Activated gamma-delta T cell treated with anti-CD3 and anti-CD28 coated beads, Interleukin-2, amount 50 U/mL, for 16 hours (primary cell): ENCODE data around the gene ATOH8.

ENCODE experiments used
- DNase-seq: peaks from one replicate; pipeline ENCODE4 v3.0.0-alpha.2; 2020; ENCODE audit warnings: low read depth

The ATOH8 gene

DNA sequence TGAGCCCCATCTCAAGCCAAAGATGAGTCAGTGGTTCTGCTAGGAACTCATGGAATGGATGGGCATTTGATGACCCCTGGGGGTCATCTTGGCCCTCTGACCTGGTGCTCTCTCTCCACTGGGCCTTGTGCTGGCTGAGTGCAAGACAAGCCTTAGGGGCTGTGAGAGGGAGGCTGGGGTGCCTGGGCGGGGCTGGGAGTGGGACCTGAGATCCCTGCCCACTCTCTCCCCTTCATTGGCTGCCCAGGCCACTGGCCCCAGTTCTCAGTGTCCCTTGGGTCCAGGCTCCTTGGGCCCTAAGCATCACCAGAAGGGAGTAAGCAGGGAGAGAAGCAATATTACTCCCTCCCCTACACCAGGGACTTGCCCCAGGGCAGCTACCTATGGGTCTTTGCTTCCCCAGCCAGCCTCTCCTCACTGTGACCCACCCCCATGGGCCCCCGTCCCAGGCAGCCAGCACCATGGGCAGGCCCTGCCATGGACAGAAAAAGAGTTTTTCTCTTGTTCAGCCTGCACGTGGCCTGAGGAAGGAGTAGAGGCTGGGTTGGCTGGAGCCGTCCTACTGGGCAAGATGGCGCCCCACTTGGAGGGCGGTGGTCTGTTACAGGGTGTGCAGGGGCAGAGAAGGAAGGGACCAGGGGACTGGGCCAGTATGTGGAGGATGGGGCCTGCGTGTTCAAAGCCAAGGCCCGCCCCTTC lies 33.6 kb downstream of the ATOH8 start:
- DNase-seq, result no peak

DNA sequence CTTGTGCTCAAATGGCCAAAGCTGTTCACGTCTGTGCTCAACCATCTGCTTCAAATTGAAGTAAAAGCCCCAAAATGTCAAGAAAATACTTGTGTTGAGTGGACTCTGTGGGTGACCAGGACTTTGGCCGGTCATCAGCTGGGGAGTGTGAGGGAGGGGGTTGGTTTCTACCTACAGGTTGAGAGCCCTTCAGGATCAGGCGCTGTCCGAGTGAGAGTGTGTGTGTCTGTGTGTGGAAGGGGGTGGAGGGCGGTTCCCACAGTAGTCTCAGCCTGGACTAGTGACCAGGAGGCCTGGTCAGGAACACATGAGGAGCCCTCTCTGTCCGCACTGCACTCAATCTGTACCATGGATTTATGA lies 34.2 kb downstream of the ATOH8 start:
- no peak for DNase-seq

DNA sequence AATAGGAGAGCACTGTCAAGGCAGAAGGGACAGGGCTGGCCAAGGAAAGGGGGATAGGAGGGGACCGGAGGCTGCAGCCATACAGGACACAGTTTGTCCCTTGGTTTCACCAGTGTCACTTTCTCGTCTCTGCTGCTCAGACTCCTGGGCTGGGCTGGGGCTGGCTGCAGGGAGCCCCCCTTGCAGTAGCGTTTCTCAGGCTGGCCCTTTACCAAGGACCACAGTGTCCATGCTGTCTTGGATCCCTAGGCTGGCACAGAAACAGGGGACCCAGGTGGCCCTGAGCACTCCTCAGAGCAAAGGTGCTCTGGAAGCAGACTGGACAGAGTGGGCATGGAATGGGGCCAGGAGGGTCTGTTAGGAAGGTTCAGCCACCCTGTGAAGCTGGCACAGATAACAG lies 34.8 kb downstream of the ATOH8 start:
- DNase-seq, result no peak

DNA sequence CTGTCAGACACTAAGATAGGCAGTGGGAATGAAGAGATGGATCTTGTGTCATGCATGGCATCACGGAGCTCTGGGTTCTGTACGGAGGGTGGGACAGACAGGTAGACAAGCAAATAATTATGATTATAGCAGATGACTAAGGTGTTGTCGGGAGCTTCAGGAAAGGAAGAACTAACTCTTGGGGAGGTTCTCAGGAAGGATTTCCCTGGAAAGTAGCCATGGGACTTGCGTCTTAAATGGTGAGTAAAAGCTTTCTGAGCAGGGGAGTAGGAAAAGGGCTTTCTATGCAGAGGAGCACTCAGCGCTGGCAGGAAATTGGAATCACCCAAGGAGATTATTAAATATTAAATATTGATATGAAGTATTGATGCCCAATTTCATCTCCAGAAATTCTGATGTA lies 35.5 kb downstream of the ATOH8 start:
- no peak for DNase-seq

DNA sequence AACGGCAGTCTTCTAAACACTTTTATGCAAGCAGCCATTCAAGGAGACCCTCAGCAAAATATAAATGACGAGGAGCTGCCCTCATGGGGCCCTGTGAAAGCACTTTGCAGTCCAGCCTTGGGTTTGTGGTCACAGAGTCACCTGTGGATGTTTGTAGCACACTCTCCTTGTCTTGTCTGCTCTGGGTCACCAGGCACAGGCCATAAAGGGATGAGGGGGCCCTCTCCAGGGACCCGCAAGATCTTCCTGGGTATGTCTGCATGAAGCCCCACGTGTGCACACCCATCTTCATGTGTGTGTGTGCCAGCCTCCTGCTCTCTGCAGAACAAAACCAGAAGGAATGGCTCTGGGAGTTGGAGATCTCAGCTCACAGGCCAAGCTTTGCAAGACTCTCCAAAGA lies 36.2 kb downstream of the ATOH8 start:
- DNase-seq, result no peak

DNA sequence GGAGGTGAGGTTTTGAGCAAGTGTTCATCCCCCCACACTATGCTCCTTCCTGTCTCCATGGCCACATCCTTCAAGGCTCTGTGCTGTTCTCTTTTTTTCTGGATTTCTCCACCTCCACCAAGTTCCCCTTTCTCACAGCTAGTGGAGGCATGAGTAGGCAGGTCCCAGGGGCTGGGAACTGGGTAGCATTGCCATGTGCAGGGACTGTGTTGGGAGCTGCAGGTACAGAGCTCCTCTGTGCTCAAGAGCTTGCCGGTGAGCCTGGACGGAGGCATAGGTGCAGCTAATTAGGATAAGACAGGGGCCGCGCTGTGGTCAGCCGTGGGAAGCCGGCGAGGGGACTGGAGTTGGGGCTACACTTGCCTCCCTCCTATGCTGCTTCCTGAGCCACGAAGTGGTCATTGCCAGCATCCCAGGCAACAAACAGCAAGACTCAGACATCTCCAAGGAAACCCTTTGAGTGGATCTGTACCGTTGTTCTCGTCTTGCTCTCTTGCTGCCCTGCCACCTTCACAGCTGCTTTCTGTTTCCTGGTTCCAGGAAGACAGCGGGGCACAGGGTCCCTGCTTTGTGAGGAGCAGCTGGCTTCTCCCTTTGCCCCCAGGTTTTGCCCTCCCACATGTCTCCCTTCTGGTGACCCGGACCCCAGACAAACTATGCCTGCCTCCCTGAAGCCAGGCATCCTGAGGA lies 36.9 kb downstream of the ATOH8 start:
- no peak for DNase-seq

DNA sequence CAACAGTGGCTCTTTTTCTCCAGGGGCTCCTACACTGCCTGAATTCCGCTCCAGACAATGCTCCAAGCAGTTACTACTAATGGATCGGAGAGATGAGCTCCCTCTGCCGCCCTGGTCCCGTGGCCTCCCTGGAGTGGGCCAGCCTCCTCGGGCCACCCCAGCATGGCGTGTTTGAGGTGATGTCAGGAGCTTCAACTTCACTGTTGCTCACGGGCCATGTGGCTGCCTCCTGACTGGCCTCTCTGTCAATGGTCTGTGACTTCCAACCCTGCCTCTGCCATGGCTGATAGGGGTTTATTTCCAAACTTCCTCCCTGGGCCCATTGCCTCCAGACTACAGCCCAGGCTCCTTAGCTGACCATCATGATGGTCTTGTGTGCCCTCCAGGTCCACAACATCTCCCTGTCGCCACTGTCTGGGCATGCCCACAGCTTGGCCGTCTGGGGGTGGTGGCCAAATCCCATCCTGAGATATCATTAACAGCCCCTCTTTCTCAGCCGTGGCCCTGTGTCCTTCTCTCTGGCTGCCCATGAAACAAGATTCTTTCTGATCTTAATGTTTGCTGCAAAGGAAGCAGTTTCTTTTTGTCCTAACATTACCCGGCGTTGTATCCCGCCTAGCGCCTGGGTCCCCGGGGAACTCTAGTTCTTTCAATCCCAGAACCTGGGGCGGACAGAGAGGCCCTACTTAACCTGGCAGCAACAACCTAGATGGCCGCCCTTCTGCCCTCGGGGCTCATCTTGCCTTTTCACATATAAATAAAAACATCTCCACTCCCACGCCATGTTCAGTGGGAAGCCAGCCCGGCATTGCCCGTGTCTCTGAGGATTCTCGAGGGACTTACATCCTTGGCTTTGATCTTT lies 38.1 kb downstream of the ATOH8 start:
- no peak for DNase-seq

DNA sequence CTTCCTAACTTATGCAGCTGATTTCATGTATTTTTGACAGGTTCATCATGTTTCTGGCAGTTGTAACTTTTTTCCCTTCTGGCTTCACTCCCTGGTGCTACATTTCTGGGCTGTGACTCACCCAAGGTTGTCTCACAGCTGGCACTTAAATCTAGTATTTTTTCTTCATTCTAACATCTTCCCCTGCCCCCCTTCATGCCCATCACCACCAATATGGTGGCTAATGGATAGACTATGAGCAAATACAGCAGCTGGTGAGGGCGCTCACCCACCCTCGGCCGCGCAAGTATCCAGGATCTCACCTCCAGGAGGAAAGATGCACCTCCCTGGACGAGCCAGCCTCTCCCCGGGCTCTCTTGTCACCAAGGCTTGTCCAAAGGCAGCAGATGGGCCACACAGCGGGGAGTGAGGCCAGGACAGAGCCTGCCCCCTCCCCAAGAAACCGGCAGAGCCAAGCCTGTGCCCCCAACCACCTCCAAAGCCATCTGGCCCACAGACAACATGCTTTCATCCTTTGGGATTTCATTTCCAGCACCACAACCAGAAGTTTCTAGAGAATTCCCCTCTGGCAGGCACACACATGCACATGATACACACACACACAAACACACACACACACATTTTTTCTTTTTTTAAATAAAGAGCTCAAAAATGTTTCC lies 39.1 kb downstream of the ATOH8 start:
- DNase-seq, result no peak

DNA sequence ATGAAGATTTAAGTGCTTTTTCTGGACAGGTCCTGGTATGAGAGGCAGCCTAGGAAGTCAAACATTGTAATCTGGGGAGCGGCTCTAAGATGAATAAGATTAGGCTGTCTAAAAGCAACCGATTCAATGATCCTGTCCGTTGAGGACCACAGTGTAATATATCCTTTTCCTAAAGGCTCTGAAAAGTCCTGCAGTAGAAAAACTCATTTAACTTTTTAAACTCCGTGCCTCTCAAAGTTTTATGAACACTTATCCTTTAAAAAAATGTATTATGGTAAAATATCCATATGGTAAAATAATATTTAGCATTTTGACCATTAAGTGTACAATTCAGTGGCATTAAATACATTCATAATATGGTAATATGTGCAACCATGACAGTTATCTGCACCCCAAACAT lies 39.8 kb downstream of the ATOH8 start:
- no peak for DNase-seq

DNA sequence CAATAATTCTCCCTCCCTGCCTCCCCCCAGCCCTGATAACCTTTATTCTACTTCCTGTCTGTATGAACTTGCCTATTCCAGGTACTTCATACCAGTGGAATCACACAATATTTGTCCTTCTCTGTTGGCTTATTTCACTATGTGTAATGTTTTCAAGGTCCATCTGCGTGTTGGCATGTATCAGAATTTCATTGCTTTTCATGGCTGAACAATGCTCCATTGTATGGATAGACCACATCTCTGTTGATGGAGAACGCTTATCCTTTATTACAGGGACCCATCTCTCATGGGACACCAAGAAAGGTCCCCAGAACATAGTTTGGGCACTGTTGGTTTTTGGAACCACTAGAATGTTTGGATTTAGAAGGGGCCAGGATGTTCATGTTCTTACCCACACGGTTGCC lies 40.2 kb downstream of the ATOH8 start:
- no peak for DNase-seq

DNA sequence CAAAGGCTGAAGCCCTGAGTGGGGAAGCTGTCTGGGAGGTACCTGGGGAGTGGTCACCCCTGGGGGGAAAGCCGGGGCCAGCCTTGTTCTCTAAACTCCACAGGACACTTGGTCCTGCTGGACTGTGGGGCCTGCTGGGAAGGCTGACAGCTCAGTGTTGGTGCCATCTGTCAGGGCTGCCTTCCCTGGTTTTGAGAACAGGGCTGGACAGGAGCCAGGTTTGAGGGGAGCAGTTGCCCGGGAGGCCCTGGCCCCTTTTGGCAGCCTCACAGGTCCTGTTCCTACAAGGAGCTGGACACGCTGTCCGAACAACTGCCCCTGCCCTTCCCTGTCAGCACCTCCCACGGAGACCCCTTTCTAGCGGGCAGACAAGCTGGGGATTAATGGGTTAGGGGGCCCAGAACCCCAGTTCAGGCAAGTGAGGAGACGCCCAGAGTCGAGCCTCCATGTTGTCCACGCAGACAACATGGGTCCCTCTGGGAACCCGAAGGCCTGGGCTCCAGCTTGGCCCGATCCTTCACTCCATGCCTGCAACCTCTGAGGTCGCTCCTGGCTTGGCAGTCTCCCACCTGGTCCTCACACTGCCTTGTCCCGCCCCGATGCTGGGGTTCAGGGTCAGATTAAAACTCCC lies 40.8 kb downstream of the ATOH8 start:
- no peak for DNase-seq

DNA sequence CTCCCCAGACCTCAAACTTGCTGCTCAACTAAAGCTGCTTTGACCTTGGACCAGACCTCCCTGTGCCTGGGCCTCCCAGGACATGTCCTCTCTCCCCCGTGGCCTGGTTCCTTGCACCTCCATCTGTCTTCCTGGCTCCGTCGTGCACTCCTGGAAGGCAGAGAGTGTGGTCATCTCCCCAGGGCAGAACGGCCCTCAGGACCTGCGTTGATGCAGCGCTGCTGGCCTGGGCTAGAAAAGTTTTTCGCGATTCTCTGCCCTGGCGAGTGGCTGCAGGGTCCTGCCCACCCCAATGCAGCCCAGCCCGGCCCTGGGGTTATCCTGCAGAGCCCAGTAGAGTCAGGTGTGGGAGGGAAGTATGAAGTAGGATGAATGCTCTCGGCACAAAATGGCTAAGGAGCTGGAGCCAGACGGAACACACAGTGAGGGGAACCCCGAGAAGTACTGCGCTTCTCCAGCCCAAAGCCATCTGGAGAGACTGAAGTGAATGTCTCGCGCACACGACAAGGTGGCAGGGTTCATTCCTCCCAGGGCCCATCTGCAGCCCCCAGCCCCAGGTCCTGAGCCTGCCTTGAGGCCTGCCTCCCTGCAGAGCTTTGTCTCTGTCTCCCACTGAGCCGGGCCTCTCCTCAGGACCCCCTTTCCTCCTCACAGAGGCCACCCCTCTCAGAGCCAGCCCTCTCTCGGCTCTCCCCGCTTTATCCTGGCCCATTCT lies 41.7 kb downstream of the ATOH8 start:
- DNase-seq, result no peak

DNA sequence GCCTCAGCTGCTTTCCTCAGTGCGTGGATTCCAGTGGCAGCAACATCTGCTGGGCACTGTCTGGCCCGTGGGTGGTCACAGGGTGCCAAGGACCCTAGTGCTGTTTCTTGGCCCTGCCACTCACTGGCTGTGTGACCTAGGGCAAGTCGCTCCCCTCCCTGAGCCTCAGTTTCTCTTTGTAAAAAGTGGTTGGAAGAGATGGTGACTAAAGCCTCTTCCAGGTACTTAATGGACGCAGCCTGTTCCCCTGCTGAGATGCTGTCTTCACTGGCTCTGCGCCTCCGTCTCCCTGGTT lies 42.2 kb downstream of the ATOH8 start:
- DNase-seq, result no peak

DNA sequence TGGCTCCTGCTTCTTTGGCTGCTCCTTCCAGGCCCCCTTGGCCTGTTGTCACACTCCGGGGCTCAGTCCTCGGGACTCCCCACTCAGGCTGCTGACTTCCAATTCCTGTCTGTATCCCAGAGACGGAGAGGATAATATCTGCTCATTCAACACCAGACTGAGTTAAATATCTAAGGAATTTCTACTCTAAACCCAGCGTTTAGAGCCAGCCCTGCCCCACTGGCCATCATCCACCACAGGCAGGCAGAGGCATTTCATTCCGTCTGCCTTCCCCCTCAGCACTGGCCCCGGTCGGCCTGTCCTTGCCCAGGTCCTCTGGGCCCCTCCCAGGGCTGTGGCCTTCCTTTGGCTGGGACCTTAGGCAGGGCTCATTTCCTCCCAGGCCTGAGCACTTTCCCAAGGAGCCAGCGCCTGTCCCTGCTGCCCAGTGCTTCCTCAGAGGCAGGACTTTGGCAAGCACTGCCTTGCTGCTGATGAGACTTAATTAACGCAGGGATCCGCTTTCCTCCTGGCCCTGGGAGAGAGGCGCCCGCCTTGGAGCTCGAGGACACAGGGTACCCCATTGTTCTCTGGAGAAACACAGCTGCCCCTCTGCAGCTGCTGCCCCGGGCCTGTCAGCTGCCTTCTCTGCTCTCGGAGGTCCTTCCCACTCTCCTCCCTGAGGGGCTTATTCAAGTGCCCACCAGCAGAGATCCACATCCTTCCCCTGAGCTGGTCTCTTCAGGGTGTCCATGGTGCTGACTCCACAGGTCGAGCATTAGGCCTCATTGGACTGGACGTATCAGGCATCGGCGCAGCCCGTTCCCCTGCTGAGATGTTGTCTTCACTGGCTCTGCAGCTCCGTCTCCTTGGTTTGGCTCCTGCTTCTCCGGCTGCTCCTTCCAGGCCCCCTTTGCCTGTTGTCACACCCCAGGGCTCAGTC lies 42.8 kb downstream of the ATOH8 start:
- no peak for DNase-seq

DNA sequence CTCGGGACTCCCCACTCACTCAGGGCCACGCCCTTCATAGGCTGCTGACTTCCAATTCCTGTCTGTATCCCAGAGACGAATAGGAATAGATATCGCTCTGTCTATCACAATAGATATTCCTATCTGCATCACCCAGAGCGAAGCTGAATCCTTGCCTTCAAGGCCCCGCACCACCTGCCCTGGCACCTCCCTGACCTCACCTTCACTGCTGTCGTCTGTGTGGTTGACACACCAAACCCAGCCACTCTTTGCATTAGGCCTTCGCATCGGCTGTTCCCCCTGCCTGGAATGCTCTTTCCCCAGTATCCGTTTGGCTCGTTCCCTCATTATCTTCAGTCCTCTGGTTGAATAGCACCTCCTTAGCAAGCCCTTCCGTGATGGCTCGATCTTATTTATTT lies 43.5 kb downstream of the ATOH8 start:
- DNase-seq, result no peak

DNA sequence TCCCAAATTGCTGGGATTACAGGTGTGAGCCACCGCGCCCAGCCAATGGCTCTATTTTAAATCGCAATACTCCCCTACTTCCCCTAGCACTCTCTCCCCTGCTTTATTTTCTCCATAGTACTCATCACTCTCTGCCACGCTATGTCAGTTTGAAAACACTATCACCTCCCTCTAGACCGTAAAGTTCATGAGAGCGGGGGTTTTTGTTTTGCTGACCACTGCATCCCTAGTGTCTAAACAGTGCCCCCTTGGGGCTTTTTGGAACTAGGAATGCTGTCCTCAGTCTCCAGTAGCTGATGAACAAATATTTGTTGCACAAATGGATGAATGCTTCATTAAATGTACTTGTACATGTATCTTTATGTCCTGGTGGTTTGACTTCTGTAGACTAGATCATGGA lies 44.1 kb downstream of the ATOH8 start:
- DNase-seq, result no peak

DNA sequence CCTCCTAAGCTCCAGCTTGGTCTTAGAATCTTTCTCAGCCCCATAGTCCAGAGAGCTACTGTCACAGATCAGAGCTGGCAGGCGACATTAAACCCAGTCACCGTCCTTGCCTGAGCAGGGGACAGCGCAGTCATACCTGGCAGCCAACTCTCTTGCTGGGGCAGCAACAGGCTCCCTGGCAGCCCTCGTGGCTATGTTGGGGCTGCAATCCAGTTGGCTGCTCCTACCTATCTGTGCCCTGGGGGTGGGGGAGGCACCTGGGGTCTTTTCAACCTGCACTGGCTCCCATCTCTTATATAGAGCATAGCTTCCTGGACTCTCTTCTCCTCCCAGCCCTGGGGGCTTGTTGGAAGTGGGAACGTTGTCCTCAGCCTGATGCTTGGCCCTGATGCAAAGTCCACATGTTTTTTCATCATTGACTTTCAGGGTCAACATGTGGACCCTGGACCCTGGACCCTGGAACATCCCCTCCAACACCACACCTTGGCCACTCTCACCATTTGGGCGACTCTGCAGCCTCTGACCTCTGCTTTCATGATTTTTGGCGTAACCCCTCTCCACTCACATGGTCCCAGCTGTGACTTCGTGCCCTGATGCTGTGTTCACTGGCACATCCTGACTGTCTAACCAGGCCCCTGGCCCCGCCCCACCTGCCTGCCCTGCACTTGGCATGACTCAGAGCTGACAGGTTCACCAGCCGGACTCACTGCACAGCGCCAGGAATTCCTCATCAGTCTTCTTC lies 45.6 kb downstream of the ATOH8 start:
- DNase-seq, result no peak

DNA sequence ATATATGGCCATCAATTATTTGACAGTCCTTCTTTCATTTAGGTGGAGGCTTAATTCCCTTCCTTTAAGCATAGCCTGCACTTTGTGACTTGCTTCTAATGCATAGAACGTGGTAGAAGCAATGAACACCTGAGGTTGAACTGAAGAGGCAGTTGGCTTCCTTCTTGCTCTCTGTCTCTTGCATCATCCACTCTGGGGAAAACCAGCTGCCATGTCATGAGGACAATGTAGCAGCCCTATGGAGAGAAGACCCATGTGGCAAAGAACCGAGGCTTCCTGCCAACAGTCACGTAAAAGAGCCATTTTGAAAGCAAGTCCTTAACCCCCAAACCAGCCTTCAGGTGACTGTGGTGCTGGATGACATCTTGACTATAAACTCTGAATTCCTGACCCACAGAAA lies 46.8 kb downstream of the ATOH8 start:
- DNase-seq, result no peak

DNA sequence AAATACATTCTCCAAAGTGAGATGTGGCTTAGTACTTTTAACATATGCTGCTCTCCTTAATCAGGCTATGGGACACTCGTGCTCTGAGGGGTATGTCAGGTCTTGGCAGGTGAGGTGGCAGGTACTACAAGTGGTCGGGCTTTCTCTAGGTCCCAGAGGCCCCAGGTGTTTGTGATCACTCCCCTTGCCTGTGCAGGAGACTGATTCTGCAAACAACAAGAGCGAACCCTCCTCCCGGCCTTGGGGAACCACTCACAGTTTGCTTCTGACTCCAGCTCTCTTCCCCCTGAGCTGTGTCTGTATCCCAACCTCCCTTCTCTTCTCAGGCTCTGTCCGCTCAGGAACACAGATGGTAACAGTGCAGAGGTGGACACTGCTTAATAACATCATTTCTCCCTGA lies 48.1 kb downstream of the ATOH8 start:
- no peak for DNase-seq
